Measurements from ENCODE around the gene IKBKG.
"Not testable (repeated sequence)": the region's sequence is repeated elsewhere in the genome, so short reads cannot be mapped to it uniquely, and the experiment has no call there.

Gene IKBKG

GRCh38 chrX:154608823-154609222 is 61.4 kb downstream of the IKBKG start:
- POLR2A ChIA-PET; H3K4me1 ChIP-seq (ENCODE audit: control insufficient read depth, insufficient read depth, low read length); H3K4me3 ChIP-seq (ENCODE audit: low read depth, low read length); CTCF ChIA-PET; H3K36me3 ChIP-seq (ENCODE audit: control insufficient read depth in 2 of 2, insufficient read depth in 1 of 2, low read length in 2 of 2); H3K27ac ChIP-seq (ENCODE audit: extremely low read depth, low read depth, low read length); H3K9me3 ChIP-seq (ENCODE audit: control insufficient read depth, insufficient read depth, low read depth, low read length): not testable (repeated sequence)

GRCh38 chrX:154611146-154611545 is 63.7 kb downstream of the IKBKG start:
- H3K4me3 ChIP-seq (ENCODE audit: low read depth, low read length); H3K36me3 ChIP-seq (ENCODE audit: control insufficient read depth in 2 of 2, insufficient read depth in 1 of 2, low read length in 2 of 2); H3K4me1 ChIP-seq (ENCODE audit: control insufficient read depth, insufficient read depth, low read length); H3K27ac ChIP-seq (ENCODE audit: extremely low read depth, low read depth, low read length); H3K9me3 ChIP-seq (ENCODE audit: control insufficient read depth, insufficient read depth, low read depth, low read length); POLR2A ChIA-PET: not testable (repeated sequence)
- CTCF ChIA-PET = interaction anchor here (0.7 to 1.3 kb wide), 3 partner anchors 20 to 138 kb away, joined by 3 to 4 read pairs (median 3); no protein-coding TSS in a partner anchor

GRCh38 chrX:154613586-154613985 is 66.2 kb downstream of the IKBKG start:
- H3K4me3 ChIP-seq (ENCODE audit: low read depth, low read length); H3K36me3 ChIP-seq (ENCODE audit: control insufficient read depth in 2 of 2, insufficient read depth in 1 of 2, low read length in 2 of 2); H3K4me1 ChIP-seq (ENCODE audit: control insufficient read depth, insufficient read depth, low read length); CTCF ChIA-PET; POLR2A ChIA-PET; H3K9me3 ChIP-seq (ENCODE audit: control insufficient read depth, insufficient read depth, low read depth, low read length); H3K27ac ChIP-seq (ENCODE audit: extremely low read depth, low read depth, low read length): not testable (repeated sequence)
